Ovary (tissue), 3 donors: ENCODE results near the gene PNLIPRP3.

ENCODE experiments used
- CTCF ChIP-seq, 3 donors: fragments of 450-650 bp in 2 of 3; fragments of 200-600 bp in 1 of 3; IDR thresholded peaks; one replicate each; pipeline versions ENCODE4 v1.5.1 to v1.8.0; 2016 to 2022; ENCODE audit warnings: antibody characterized with exemption in 3 of 3, mild to moderate bottlenecking in 1 of 3
- POLR2A ChIP-seq: fragments of 450-650 bp; IDR thresholded peaks from one replicate; pipeline ENCODE4 v1.6.1; 2017; ENCODE audit warnings: antibody characterized with exemption, mild to moderate bottlenecking, moderate library complexity
- donor health status: DM: no; HTN: no; CAD: no.

GRCh38 chr10:116504786-116505185 lies 77.1 kb downstream of the PNLIPRP3 start:
- no peak for TF ChIP-seq CTCF (IDR thresholded peaks at IDR 0.05)
- no peak for TF ChIP-seq POLR2A
